ENCODE data around the gene ANKRD11. TPM values are rescaled to one million over a fixed set of nuclear protein-coding genes. Genes with fewer than 3 reads are reported as not detected.

Gene ANKRD11
- total RNA-seq, 1 experiment from 2014 or later, result 297 TPM

DNA sequence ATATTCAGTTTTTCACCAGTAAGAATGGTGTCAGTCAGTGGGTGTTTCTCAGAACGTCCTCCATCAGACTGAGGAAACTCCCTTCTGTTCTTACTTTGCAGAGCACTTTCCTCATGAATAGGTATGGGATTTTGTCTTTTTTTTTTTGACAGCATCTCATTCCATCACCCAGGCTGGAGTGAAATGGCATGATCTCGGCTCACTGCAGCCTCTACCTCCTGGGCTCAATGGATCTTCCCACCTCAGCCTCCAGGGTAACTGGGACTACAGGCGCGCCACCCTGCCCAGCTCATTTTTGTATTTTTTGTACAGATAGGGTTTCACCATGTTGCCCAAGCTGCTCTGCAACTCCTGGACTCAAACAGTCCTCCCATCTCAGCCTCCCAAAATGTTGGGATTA is 142.6 kb downstream of the ANKRD11 start:
- Histone ChIP-seq H3K36me3 (ENCODE audit: control insufficient read depth, insufficient read depth, low read length) (no peaks in the 10 kb centered on the region), H3K9me3 (no peaks in the 10 kb centered on the region), H3K27me3 (replicated peaks; ENCODE audit: control insufficient read depth, insufficient read depth, low read length) (no peaks in the 10 kb centered on the region), H3K4me3 (ENCODE audit: low read depth, low read length) (no peak overlapping the region), H3K4me1 (peaks cover 58% of the 10 kb centered on the region)
- ChIA-PET CTCF (no interaction called here), POLR2A (interaction anchor here (0.6 kb wide), 1 partner anchor 160 kb away, joined by 3 read pairs; no protein-coding TSS in a partner anchor)
- BruUV-seq (replicated peaks), result no TSS peak
- Mint-ChIP-seq H3K4me1 (ENCODE audit: low read depth, unreplicated experiment) (peaks cover 61% of the 10 kb centered on the region), H3K4me3 (ENCODE audit: unreplicated experiment) (no peak overlapping the region), H3K36me3 (ENCODE audit: insufficient read depth, unreplicated experiment) (peaks cover 100% of the 10 kb centered on the region), H3K9me3 (ENCODE audit: unreplicated experiment) (no peaks in the 10 kb centered on the region), H3K27ac (ENCODE audit: unreplicated experiment) (peak overlapping the region; percentile 64), H3K27me3 (ENCODE audit: insufficient read depth, unreplicated experiment) (no peaks in the 10 kb centered on the region)
- DNase-seq, result no peak
- TF ChIP-seq, protein P1, sequence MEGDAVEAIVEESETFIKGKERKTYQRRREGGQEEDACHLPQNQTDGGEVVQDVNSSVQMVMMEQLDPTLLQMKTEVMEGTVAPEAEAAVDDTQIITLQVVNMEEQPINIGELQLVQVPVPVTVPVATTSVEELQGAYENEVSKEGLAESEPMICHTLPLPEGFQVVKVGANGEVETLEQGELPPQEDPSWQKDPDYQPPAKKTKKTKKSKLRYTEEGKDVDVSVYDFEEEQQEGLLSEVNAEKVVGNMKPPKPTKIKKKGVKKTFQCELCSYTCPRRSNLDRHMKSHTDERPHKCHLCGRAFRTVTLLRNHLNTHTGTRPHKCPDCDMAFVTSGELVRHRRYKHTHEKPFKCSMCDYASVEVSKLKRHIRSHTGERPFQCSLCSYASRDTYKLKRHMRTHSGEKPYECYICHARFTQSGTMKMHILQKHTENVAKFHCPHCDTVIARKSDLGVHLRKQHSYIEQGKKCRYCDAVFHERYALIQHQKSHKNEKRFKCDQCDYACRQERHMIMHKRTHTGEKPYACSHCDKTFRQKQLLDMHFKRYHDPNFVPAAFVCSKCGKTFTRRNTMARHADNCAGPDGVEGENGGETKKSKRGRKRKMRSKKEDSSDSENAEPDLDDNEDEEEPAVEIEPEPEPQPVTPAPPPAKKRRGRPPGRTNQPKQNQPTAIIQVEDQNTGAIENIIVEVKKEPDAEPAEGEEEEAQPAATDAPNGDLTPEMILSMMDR (IDR thresholded peaks at IDR 0.05; ENCODE audit: insufficient read depth in 1 of 2, low read depth in 1 of 2, low read length in 1 of 2, severe bottlenecking in 1 of 2, unreplicated experiment in 1 of 2), result no peak
- intact Hi-C loops (cut with micrococcal nuclease; ENCODE audit: unreplicated experiment), result no loop called here

DNA sequence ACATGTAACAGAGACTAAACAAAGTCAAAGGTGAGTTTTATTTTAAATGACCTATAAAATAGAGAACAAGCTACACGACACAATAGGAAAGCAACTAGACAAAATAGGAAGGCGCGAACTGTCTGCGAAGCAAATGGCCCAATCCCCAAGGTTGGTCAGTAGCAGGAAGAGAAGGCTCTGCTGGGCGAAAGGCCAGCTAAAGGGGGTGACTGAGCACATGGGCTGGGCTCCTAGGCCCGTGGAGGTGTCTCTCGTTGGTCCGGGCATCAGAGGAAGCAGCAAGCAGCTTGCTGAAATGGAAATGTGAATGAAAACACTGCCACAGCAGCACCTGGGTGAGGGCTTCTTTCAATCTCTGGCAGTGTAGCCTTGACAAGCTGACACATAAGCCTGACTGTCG is 143.5 kb downstream of the ANKRD11 start:
- no peak for DNase-seq
- TF ChIP-seq, protein P1 (IDR thresholded peaks at IDR 0.05; ENCODE audit: insufficient read depth in 1 of 2, low read depth in 1 of 2, low read length in 1 of 2, severe bottlenecking in 1 of 2, unreplicated experiment in 1 of 2), result no peak
- intact Hi-C loops (cut with micrococcal nuclease; ENCODE audit: unreplicated experiment), result no loop called here
- H3K9me3 ChIP-seq, result no peaks in the 10 kb centered on the region
- BruUV-seq (replicated peaks), result no TSS peak
- CTCF ChIA-PET, result interaction anchor here (1.9 kb wide), 1 partner anchor 10 kb away, joined by 6 read pairs; no protein-coding TSS in a partner anchor
- Mint-ChIP-seq H3K4me3 (ENCODE audit: unreplicated experiment) (peak overlapping the region; percentile 23), H3K4me1 (ENCODE audit: low read depth, unreplicated experiment) (peaks cover 55% of the 10 kb centered on the region), H3K36me3 (ENCODE audit: insufficient read depth, unreplicated experiment) (peaks cover 100% of the 10 kb centered on the region), H3K27ac (ENCODE audit: unreplicated experiment) (peak overlapping the region; percentile 64), H3K27me3 (ENCODE audit: insufficient read depth, unreplicated experiment) (no peaks in the 10 kb centered on the region), H3K9me3 (ENCODE audit: unreplicated experiment) (no peaks in the 10 kb centered on the region)
- H3K27me3 ChIP-seq (replicated peaks; ENCODE audit: control insufficient read depth, insufficient read depth, low read length), result no peaks in the 10 kb centered on the region
- POLR2A ChIA-PET, result no interaction called here
- H3K4me3 ChIP-seq (ENCODE audit: low read depth, low read length), result no peak overlapping the region
- H3K4me1 ChIP-seq, result peaks cover 49% of the 10 kb centered on the region
- no peaks in the 10 kb centered on the region for H3K36me3 ChIP-seq (ENCODE audit: control insufficient read depth, insufficient read depth, low read length)

DNA sequence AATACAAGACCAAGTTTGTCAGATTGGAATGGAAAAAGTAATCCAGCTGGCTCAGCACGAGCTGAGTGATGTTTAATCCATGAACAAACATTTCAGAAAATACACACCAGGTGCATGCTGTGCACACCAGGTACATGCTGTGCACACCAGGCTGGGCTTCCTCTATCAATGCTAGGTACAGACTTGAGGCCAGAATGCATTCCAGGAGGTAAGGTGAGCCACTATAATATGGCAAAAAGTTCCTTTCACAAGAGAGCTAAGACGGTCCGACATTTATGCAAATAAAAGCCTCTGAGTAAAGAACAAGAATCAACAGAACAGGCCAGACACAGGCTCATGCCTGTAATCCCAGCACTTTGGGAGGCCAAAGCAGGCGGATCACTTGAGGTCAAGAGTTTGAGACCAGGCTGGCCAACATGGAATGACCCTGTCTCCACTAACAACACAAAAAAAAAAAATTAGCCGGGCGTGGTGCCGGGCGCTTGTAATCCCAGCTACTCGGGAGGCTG is 144.7 kb downstream of the ANKRD11 start:
- ChIA-PET CTCF (interaction anchor here (0.6 to 1.9 kb wide), 6 partner anchors 11 to 488 kb away, joined by 3 to 6 read pairs (median 3); no protein-coding TSS in a partner anchor), POLR2A (interaction anchor here (0.6 to 1.2 kb wide), 4 partner anchors 16 to 162 kb away, joined by 3 to 6 read pairs (median 3); partner anchors contain the start of gene SPG7)

More for the DNA sequence above, 144.7 kb downstream of the ANKRD11 start:
- peak; percentile 82 to 86 for DNase-seq
- Mint-ChIP-seq H3K9me3 (ENCODE audit: unreplicated experiment) (no peaks in the 10 kb centered on the region), H3K4me3 (ENCODE audit: unreplicated experiment) (peak overlapping the region; percentile 23), H3K27ac (ENCODE audit: unreplicated experiment) (peak overlapping the region; percentile 64), H3K4me1 (ENCODE audit: low read depth, unreplicated experiment) (peaks cover 55% of the 10 kb centered on the region), H3K36me3 (ENCODE audit: insufficient read depth, unreplicated experiment) (peaks cover 97% of the 10 kb centered on the region), H3K27me3 (ENCODE audit: insufficient read depth, unreplicated experiment) (no peaks in the 10 kb centered on the region)
- no peaks in the 10 kb centered on the region for H3K36me3 ChIP-seq (ENCODE audit: control insufficient read depth, insufficient read depth, low read length)
- no TSS peak for BruUV-seq (replicated peaks)
- TF ChIP-seq, protein P1 (IDR thresholded peaks at IDR 0.05; ENCODE audit: insufficient read depth in 1 of 2, low read depth in 1 of 2, low read length in 1 of 2, severe bottlenecking in 1 of 2, unreplicated experiment in 1 of 2), result peak in 1 of 2 experiments; percentile 22
- no peaks in the 10 kb centered on the region for H3K27me3 ChIP-seq (replicated peaks; ENCODE audit: control insufficient read depth, insufficient read depth, low read length)
- no peak overlapping the region for H3K4me3 ChIP-seq (ENCODE audit: low read depth, low read length)
- H3K9me3 ChIP-seq, result no peaks in the 10 kb centered on the region
- intact Hi-C loops (cut with micrococcal nuclease; ENCODE audit: unreplicated experiment), result loop anchor here (1.0 to 2.0 kb wide), 2 partner anchors 37 to 144 kb away; no protein-coding TSS in a partner anchor
- peaks cover 43% of the 10 kb centered on the region for H3K4me1 ChIP-seq

All from Caco-2 (cell line).